Measurements from ENCODE around the gene RBFA.

The RBFA gene

DNA sequence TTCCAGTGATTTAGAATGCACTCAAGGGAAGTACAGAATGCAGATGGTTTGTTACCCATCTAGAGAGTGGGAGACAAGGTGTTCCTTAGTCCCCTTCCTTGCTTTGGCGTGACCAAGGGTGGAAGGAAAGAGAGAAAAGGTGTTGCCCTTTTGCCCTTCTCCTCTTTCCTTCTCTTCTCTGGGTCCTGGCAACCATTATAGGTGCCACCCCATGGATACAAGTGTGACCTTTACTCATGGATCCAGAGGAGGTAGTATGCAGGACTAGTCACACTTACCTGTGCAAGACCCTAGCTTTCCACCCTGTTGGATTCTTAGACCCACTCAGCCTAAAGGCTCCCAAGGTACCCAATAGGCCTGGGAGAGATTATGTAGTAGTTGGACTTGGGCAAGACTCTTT lies 11.6 kb upstream of the RBFA start (continued):
- 0 out of 2 replicates have a peak, but pooled peaks have one; percentile 66 for TF ChIP-seq ZNF169 (tag by site-specific recombination; IDR thresholded peaks at IDR 0.05)
- TF ChIP-seq ZNF776 (tag by site-specific recombination; IDR thresholded peaks at IDR 0.05; ENCODE audit: borderline replicate concordance): no peak
- TF ChIP-seq MZF1 (tag by site-specific recombination; IDR thresholded peaks at IDR 0.05; ENCODE audit: borderline replicate concordance): no peak
- TF ChIP-seq ZNF221 (tag by site-specific recombination; IDR thresholded peaks at IDR 0.05; ENCODE audit: borderline replicate concordance): no peak

DNA sequence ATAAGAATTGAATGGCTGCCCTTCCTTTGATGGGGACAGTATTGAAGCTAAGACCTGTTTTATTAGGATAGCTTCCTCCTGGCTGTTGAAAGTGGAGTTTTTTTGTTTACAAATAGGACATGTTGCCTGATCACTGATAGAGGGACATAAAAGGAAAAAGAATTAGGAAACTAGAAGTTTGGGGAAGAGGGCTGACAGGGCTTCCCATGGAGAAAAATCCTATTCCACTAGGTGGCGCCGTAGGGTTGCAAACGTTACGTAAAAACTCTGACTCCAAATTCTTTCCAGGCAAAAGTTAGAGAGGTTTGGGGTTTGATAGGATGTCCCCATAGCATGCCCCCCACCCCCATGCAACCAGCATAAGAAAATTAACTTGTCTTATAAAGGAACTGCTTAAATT lies 11.1 kb upstream of the RBFA start:
- Histone ChIP-seq H3K9me3 (ENCODE audit: control insufficient read depth, insufficient read depth, low read depth, low read length) (no peaks in the 10 kb centered on the region), H3K27ac (ENCODE audit: extremely low read depth, low read depth, low read length) (no peak overlapping the region), H3K36me3 (ENCODE audit: control insufficient read depth in 2 of 2, insufficient read depth in 1 of 2, low read length in 2 of 2) (no peaks in the 10 kb centered on the region), H3K4me1 (ENCODE audit: control insufficient read depth, insufficient read depth, low read length) (no peaks in the 10 kb centered on the region), H3K4me3 (ENCODE audit: low read depth, low read length) (no peak overlapping the region)
- CTCF ChIA-PET: interaction anchor here (0.6 to 1.0 kb wide), 9 partner anchors 12 to 723 kb away, joined by 3 to 5 read pairs (median 3); no protein-coding TSS in a partner anchor
- POLR2A ChIA-PET: interaction anchor here (1.3 kb wide), 1 partner anchor 11 kb away, joined by 4 read pairs; the partner anchor contains the start of gene RBFA
- TF ChIP-seq, protein P1, sequence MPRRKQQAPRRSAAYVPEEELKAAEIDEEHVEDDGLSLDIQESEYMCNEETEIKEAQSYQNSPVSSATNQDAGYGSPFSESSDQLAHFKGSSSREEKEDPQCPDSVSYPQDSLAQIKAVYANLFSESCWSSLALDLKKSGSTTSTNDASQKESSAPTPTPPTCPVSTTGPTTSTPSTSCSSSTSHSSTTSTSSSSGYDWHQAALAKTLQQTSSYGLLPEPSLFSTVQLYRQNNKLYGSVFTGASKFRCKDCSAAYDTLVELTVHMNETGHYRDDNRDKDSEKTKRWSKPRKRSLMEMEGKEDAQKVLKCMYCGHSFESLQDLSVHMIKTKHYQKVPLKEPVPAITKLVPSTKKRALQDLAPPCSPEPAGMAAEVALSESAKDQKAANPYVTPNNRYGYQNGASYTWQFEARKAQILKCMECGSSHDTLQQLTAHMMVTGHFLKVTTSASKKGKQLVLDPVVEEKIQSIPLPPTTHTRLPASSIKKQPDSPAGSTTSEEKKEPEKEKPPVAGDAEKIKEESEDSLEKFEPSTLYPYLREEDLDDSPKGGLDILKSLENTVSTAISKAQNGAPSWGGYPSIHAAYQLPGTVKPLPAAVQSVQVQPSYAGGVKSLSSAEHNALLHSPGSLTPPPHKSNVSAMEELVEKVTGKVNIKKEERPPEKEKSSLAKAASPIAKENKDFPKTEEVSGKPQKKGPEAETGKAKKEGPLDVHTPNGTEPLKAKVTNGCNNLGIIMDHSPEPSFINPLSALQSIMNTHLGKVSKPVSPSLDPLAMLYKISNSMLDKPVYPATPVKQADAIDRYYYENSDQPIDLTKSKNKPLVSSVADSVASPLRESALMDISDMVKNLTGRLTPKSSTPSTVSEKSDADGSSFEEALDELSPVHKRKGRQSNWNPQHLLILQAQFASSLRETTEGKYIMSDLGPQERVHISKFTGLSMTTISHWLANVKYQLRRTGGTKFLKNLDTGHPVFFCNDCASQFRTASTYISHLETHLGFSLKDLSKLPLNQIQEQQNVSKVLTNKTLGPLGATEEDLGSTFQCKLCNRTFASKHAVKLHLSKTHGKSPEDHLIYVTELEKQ (tag by site-specific recombination; IDR thresholded peaks at IDR 0.05; ENCODE audit: borderline replicate concordance): no peak
- TF ChIP-seq ZNF248 (tag by site-specific recombination; IDR thresholded peaks at IDR 0.05): no peak
- no peak for TF ChIP-seq ZNF670 (tag by site-specific recombination; IDR thresholded peaks at IDR 0.05; ENCODE audit: low read depth)
- TF ChIP-seq ZNF223 (tag by site-specific recombination; IDR thresholded peaks at IDR 0.05): no peak
- TF ChIP-seq ZNF654 (tag by site-specific recombination; IDR thresholded peaks at IDR 0.05; ENCODE audit: low read depth): peak; percentile 49; the same call in 1 of the 2 replicates
- no peak for TF ChIP-seq ZNF792 (tag by site-specific recombination; IDR thresholded peaks at IDR 0.05)
- no peak for TF ChIP-seq ZNF391 (tag by site-specific recombination; IDR thresholded peaks at IDR 0.05; ENCODE audit: borderline replicate concordance, low read depth)
- TF ChIP-seq, protein P2, sequence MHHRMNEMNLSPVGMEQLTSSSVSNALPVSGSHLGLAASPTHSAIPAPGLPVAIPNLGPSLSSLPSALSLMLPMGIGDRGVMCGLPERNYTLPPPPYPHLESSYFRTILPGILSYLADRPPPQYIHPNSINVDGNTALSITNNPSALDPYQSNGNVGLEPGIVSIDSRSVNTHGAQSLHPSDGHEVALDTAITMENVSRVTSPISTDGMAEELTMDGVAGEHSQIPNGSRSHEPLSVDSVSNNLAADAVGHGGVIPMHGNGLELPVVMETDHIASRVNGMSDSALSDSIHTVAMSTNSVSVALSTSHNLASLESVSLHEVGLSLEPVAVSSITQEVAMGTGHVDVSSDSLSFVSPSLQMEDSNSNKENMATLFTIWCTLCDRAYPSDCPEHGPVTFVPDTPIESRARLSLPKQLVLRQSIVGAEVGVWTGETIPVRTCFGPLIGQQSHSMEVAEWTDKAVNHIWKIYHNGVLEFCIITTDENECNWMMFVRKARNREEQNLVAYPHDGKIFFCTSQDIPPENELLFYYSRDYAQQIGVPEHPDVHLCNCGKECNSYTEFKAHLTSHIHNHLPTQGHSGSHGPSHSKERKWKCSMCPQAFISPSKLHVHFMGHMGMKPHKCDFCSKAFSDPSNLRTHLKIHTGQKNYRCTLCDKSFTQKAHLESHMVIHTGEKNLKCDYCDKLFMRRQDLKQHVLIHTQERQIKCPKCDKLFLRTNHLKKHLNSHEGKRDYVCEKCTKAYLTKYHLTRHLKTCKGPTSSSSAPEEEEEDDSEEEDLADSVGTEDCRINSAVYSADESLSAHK (tag by site-specific recombination; IDR thresholded peaks at IDR 0.05): no peak

GRCh38 chr18:80026363-80026762 lies 7.9 kb upstream of the RBFA start:
- Histone ChIP-seq H3K27ac (ENCODE audit: extremely low read depth, low read depth, low read length) (no peak overlapping the region), H3K9me3 (ENCODE audit: control insufficient read depth, insufficient read depth, low read depth, low read length) (no peaks in the 10 kb centered on the region), H3K4me3 (ENCODE audit: low read depth, low read length) (no peak overlapping the region), H3K4me1 (ENCODE audit: control insufficient read depth, insufficient read depth, low read length) (no peaks in the 10 kb centered on the region), H3K36me3 (ENCODE audit: control insufficient read depth in 2 of 2, insufficient read depth in 1 of 2, low read length in 2 of 2) (no peaks in the 10 kb centered on the region)
- CTCF ChIA-PET: no interaction called here
- POLR2A ChIA-PET: no interaction called here
- TF ChIP-seq ZNF114 (tag by site-specific recombination; IDR thresholded peaks at IDR 0.05): no peak
- no peak for TF ChIP-seq ZNF26 (tag by site-specific recombination; IDR thresholded peaks at IDR 0.05)
- no peak for TF ChIP-seq AEBP2 (tag by site-specific recombination; IDR thresholded peaks at IDR 0.05; ENCODE audit: borderline replicate concordance)
- TF ChIP-seq, protein P3, sequence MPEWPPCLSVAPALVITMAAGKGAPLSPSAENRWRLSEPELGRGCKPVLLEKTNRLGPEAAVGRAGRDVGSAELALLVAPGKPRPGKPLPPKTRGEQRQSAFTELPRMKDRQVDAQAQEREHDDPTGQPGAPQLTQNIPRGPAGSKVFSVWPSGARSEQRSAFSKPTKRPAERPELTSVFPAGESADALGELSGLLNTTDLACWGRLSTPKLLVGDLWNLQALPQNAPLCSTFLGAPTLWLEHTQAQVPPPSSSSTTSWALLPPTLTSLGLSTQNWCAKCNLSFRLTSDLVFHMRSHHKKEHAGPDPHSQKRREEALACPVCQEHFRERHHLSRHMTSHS (tag by site-specific recombination; IDR thresholded peaks at IDR 0.05): no peak
- no peak for TF ChIP-seq ZSCAN30 (tag by site-specific recombination; IDR thresholded peaks at IDR 0.05)
- TF ChIP-seq ZNF132 (tag by site-specific recombination; IDR thresholded peaks at IDR 0.05; ENCODE audit: borderline replicate concordance): no peak
- TF ChIP-seq ZNF621 (tag by site-specific recombination; IDR thresholded peaks at IDR 0.05): no peak
- no peak for TF ChIP-seq ZNF626 (tag by site-specific recombination; IDR thresholded peaks at IDR 0.05)
- no peak for TF ChIP-seq ZNF747 (tag by site-specific recombination; IDR thresholded peaks at IDR 0.05)
- TF ChIP-seq, protein P4, sequence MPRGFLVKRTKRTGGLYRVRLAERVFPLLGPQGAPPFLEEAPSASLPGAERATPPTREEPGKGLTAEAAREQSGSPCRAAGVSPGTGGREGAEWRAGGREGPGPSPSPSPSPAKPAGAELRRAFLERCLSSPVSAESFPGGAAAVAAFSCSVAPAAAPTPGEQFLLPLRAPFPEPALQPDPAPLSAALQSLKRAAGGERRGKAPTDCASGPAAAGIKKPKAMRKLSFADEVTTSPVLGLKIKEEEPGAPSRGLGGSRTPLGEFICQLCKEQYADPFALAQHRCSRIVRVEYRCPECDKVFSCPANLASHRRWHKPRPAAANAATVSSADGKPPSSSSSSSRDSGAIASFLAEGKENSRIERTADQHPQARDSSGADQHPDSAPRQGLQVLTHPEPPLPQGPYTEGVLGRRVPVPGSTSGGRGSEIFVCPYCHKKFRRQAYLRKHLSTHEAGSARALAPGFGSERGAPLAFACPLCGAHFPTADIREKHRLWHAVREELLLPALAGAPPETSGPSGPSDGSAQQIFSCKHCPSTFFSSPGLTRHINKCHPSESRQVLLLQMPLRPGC (tag by site-specific recombination; IDR thresholded peaks at IDR 0.05): no peak
